ENCODE results near the gene MICAL3.

- TF ChIP-seq CTCF (IDR thresholded peaks at IDR 0.05) (no peak), EZH2 (IDR thresholded peaks at IDR 0.05) (no peak)
These were observed 189.1 kb downstream of the MICAL3 start for GRCh38 chr22:17835256-17835655.

Data from neural progenitor cell (in vitro differentiated cells).